Upper lobe of right lung (tissue), 1 donor: Measurements from ENCODE around the gene WIZ. TPM values are rescaled to one million over a fixed set of nuclear protein-coding genes. Genes with fewer than 3 reads are reported as not detected.

Source experiments
- ATAC-seq: fragments of 200-7000 bp; cut with Tn5 transposase; one replicate; pipeline ENCODE4 v1.9.1; 2020; ENCODE audit warnings: mild to moderate bottlenecking, moderate library complexity
- DNase-seq: peaks from one replicate; pipeline ENCODE4 v3.0.0-alpha.2; 2020
- H3K27ac ChIP-seq: fragments of 200-600 bp; one replicate; pipeline ENCODE4 v1.8.0; 2022
- H3K27me3 ChIP-seq: fragments of 200-600 bp; one replicate; pipeline ENCODE4 v1.8.0; 2022; ENCODE audit warnings: mild to moderate bottlenecking
- H3K36me3 ChIP-seq: fragments of 200-600 bp; one replicate; pipeline ENCODE4 v1.8.0; 2022
- H3K4me1 ChIP-seq: fragments of 200-600 bp; one replicate; pipeline ENCODE4 v1.8.0; 2022
- H3K4me3 ChIP-seq: fragments of 200-600 bp; one replicate; pipeline ENCODE4 v1.8.0; 2022; ENCODE audit warnings: mild to moderate bottlenecking
- H3K9me3 ChIP-seq: fragments of 200-600 bp; one replicate; pipeline ENCODE4 v1.8.0; 2022
- intact Hi-C: fragments of 100-400 bp; cut with DNase I; formaldehyde crosslinking; loops from one replicate; pipeline ENCODE4 v1.11.0; 2022
- total RNA-seq: library from RNA; stranded (reverse); fragmentation: NEBNext Ultra II Directional; extraction: Animal tissue kit (Norgen Biotek cat#: 25700); gene quantifications from one replicate; pipeline ENCODE4 v1.2.1, GENCODE V29; 2021
- TF ChIP-seq, protein P1 (sequence below): fragments of 200-600 bp; IDR thresholded peaks from one replicate; pipeline ENCODE4 v1.8.0; 2022; ENCODE audit warnings: antibody characterized with exemption
- donor health status: DM: no; HTN: yes; CAD: no; lungs with severe emphysema.

Gene WIZ
- total RNA-seq, 1 donor from 2014 or later, result 30.9 TPM

GRCh38 chr19:15443325-15443724, 6.4 kb downstream of the WIZ start:
- intact Hi-C loops, result no loop called here
- Histone ChIP-seq H3K36me3 (no peaks in the 10 kb centered on the region), H3K27me3 (no peaks in the 10 kb centered on the region), H3K4me1 (no peaks in the 10 kb centered on the region), H3K9me3 (no peaks in the 10 kb centered on the region), H3K4me3 (no peak overlapping the region), H3K27ac (no peak overlapping the region)
- TF ChIP-seq, protein P1, sequence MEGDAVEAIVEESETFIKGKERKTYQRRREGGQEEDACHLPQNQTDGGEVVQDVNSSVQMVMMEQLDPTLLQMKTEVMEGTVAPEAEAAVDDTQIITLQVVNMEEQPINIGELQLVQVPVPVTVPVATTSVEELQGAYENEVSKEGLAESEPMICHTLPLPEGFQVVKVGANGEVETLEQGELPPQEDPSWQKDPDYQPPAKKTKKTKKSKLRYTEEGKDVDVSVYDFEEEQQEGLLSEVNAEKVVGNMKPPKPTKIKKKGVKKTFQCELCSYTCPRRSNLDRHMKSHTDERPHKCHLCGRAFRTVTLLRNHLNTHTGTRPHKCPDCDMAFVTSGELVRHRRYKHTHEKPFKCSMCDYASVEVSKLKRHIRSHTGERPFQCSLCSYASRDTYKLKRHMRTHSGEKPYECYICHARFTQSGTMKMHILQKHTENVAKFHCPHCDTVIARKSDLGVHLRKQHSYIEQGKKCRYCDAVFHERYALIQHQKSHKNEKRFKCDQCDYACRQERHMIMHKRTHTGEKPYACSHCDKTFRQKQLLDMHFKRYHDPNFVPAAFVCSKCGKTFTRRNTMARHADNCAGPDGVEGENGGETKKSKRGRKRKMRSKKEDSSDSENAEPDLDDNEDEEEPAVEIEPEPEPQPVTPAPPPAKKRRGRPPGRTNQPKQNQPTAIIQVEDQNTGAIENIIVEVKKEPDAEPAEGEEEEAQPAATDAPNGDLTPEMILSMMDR, result no peak
- no peak for DNase-seq
- ATAC-seq, result no peak

- Histone ChIP-seq H3K27ac (no peak overlapping the region), H3K27me3 (no peaks in the 10 kb centered on the region), H3K9me3 (no peaks in the 10 kb centered on the region), H3K4me3 (no peak overlapping the region), H3K36me3 (no peaks in the 10 kb centered on the region), H3K4me1 (no peaks in the 10 kb centered on the region)
- ATAC-seq (no peak), DNase-seq (no peak)
- intact Hi-C loops, result no loop called here
- TF ChIP-seq, protein P1, result no peak
Measured at GRCh38 chr19:15442142-15442920, 7.4 kb downstream of the WIZ start.

DNA sequence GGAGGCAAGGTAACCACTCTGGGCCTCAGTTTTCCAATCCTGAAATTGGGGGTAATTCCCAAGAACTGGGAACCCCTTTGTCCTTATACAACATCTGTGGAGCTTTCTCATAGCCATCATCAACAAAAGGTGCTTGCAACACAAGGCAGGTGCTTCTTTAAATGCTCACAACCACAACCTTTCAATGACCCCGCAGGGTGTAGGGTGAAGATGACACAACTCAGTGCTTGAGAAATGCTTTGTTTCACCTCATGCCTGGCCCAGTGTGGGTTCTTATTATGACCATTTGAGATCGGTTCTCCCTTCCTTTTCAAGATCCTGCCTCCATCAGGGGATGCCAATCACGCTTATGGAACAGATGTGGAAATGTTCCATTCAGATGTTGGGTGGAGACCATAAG, 8.4 kb downstream of the WIZ start:
- intact Hi-C loops, result no loop called here
- Histone ChIP-seq H3K27me3 (no peaks in the 10 kb centered on the region), H3K4me1 (no peaks in the 10 kb centered on the region), H3K27ac (no peak overlapping the region), H3K4me3 (no peak overlapping the region), H3K9me3 (no peaks in the 10 kb centered on the region), H3K36me3 (no peaks in the 10 kb centered on the region)
- ATAC-seq, result no peak
- TF ChIP-seq, protein P1, result no peak
- no peak for DNase-seq

DNA sequence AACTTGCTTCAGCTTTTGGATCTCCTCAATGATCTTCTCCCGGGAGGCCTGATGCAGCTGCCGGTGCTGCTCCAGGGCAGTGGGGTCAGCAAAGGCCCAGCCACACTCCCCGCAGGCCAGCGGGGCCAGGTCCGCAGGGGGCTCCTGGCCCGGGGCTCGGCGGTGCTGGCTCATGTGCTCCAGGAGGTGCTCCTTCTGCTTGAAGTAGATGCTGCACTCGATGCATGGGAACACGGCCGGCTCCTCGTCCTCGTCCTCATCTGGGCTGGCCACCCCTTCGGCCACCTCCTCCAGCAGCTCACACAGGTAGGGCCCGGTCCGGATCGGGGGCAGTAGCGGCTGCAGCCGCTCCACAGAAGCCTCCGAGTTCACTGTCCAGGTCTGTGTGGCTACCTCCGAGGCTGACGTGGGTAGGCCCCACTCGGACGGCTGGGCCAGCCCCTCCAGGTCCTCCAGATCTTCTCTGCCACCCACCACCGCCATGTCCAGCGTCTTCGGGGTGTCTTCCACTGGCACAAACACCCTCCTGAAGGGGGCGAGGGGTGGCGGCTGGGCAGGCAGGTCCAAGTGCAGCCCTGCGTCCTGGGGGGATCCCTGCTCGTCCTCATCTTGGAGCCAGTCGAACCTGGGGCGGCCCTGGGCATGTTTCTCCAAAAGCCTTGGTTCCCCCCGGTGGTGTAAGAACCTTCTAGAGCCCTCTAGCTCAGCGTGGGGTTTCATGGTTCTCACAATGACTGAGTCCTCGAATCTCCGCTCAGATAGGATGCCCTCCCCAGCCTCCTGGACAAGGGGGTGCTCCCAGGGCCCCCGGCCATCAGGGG, 9.7 kb downstream of the WIZ start:
- H3K27ac ChIP-seq, result no peak overlapping the region

GRCh38 chr19:15439078-15439799, 10.5 kb downstream of the WIZ start:
- DNase-seq (no peak), ATAC-seq (no peak)
- TF ChIP-seq, protein P1, result no peak
- no peaks in the 10 kb centered on the region for H3K36me3 ChIP-seq
- H3K4me3 ChIP-seq, result no peak overlapping the region
- no peaks in the 10 kb centered on the region for H3K4me1 ChIP-seq
- intact Hi-C loops, result no loop called here
- no peaks in the 10 kb centered on the region for H3K27me3 ChIP-seq
- H3K27ac ChIP-seq, result no peak overlapping the region
- H3K9me3 ChIP-seq, result no peaks in the 10 kb centered on the region

More for the DNA sequence above, 9.7 kb downstream of the WIZ start:
- H3K4me1 ChIP-seq, result no peaks in the 10 kb centered on the region
- intact Hi-C loops, result no loop called here
- H3K4me3 ChIP-seq, result no peak overlapping the region
- H3K36me3 ChIP-seq, result no peaks in the 10 kb centered on the region
- no peak for DNase-seq
- no peak for ATAC-seq
- TF ChIP-seq, protein P1, result no peak
- no peaks in the 10 kb centered on the region for H3K27me3 ChIP-seq
- no peaks in the 10 kb centered on the region for H3K9me3 ChIP-seq
